Activated T-cell treated with anti-CD3 and anti-CD28 coated beads, Interleukin-2, amount 50 U/mL, for 72 hours (primary cell): Measurements from ENCODE around the gene BRSK2. TPM values are rescaled to one million over a fixed set of nuclear protein-coding genes. Genes with fewer than 3 reads are reported as not detected.

ENCODE experiments used
- ATAC-seq, 2 donors: fragments of 150-1000 bp; cut with Tn5 transposase; replicated peaks in 1 of 2; 2 replicates each; pipeline ENCODE4 v1.10.0; 2021; ENCODE audit warnings: moderate library complexity in 2 of 2, mild to moderate bottlenecking in 1 of 2
- DNase-seq, 2 donors: peaks; one replicate each; pipeline ENCODE4 v3.0.0; 2021 to 2022; ENCODE audit warnings: mixed read lengths in 1 of 2
- H3K27ac Mint-ChIP-seq: one replicate; pipeline ENCODE4 v1.8.0; 2022; ENCODE audit warnings: mild to moderate bottlenecking, moderate library complexity, mixed read lengths
- H3K27me3 Mint-ChIP-seq: one replicate; pipeline ENCODE4 v1.8.0; 2022; ENCODE audit warnings: low read depth, mixed read lengths
- H3K36me3 Mint-ChIP-seq, 2 donors: one replicate each; pipeline ENCODE4 v1.8.0; 2022; ENCODE audit warnings: mixed read lengths in 2 of 2, mild to moderate bottlenecking in 1 of 2; ENCODE audit not compliant: insufficient read depth in 2 of 2
- H3K4me1 Mint-ChIP-seq: one replicate; pipeline ENCODE4 v1.8.0; 2022; ENCODE audit warnings: low read depth, mixed read lengths
- H3K4me3 Mint-ChIP-seq, 2 donors: one replicate each; pipeline ENCODE4 v1.8.0; 2022; ENCODE audit warnings: mild to moderate bottlenecking in 2 of 2, mixed read lengths in 2 of 2, moderate library complexity in 2 of 2
- H3K9me3 Mint-ChIP-seq, 2 donors: one replicate each; pipeline ENCODE4 v1.8.0; 2022; ENCODE audit warnings: mixed read lengths in 2 of 2
- total RNA-seq, 2 donors: library from RNA; stranded (reverse); gene quantifications; one replicate each; pipeline ENCODE4 v1.2.3, GENCODE V29; 2022

Gene BRSK2
- total RNA-seq, 2 donors from 2014 or later, result 0.51 to 0.84 TPM

- DNase-seq, result no peak
- Mint-ChIP-seq H3K4me3 (no peak overlapping the region), H3K36me3 (no peaks in the 10 kb centered on the region), H3K9me3 (no peaks in the 10 kb centered on the region), H3K4me1 (no peaks in the 10 kb centered on the region), H3K27me3 (no peaks in the 10 kb centered on the region), H3K27ac (no peak overlapping the region)
- ATAC-seq, result no peak
Measured at GRCh38 chr11:1437500-1437899, 47.8 kb downstream of the BRSK2 start.

GRCh38 chr11:1438261-1438966 is 48.7 kb downstream of the BRSK2 start:
- Mint-ChIP-seq H3K4me3 (no peak overlapping the region), H3K9me3 (no peaks in the 10 kb centered on the region), H3K4me1 (no peaks in the 10 kb centered on the region), H3K27ac (no peak overlapping the region), H3K36me3 (no peaks in the 10 kb centered on the region), H3K27me3 (no peaks in the 10 kb centered on the region)
- ATAC-seq, result no peak
- no peak for DNase-seq

- no peak for ATAC-seq
- no peak overlapping the region for H3K27ac Mint-ChIP-seq
- H3K9me3 Mint-ChIP-seq, result no peaks in the 10 kb centered on the region
- H3K4me1 Mint-ChIP-seq, result no peaks in the 10 kb centered on the region
- no peak overlapping the region for H3K4me3 Mint-ChIP-seq
- H3K27me3 Mint-ChIP-seq, result no peaks in the 10 kb centered on the region
- H3K36me3 Mint-ChIP-seq, result no peaks in the 10 kb centered on the region
- DNase-seq, result no peak
Measured at GRCh38 chr11:1438967-1439330, 49.2 kb downstream of the BRSK2 start.

GRCh38 chr11:1439341-1439740 is 49.6 kb downstream of the BRSK2 start:
- H3K27ac Mint-ChIP-seq, result no peak overlapping the region
- no peaks in the 10 kb centered on the region for H3K36me3 Mint-ChIP-seq
- H3K27me3 Mint-ChIP-seq, result no peaks in the 10 kb centered on the region
- ATAC-seq (no peak), DNase-seq (no peak)
- no peaks in the 10 kb centered on the region for H3K9me3 Mint-ChIP-seq
- no peak overlapping the region for H3K4me3 Mint-ChIP-seq
- H3K4me1 Mint-ChIP-seq, result no peaks in the 10 kb centered on the region

- Mint-ChIP-seq H3K4me1 (no peaks in the 10 kb centered on the region), H3K36me3 (no peaks in the 10 kb centered on the region), H3K27ac (no peak overlapping the region), H3K9me3 (no peaks in the 10 kb centered on the region), H3K4me3 (no peak overlapping the region), H3K27me3 (no peaks in the 10 kb centered on the region)
- DNase-seq, result no peak
- no peak for ATAC-seq
Measured at GRCh38 chr11:1440066-1440465, 50.3 kb downstream of the BRSK2 start.

GRCh38 chr11:1440496-1440895 is 50.8 kb downstream of the BRSK2 start:
- Mint-ChIP-seq H3K4me1 (no peaks in the 10 kb centered on the region), H3K27me3 (no peaks in the 10 kb centered on the region), H3K27ac (no peak overlapping the region), H3K9me3 (no peaks in the 10 kb centered on the region), H3K36me3 (no peaks in the 10 kb centered on the region), H3K4me3 (no peak overlapping the region)
- ATAC-seq (no peak), DNase-seq (no peak)

- Mint-ChIP-seq H3K4me1 (no peaks in the 10 kb centered on the region), H3K27ac (no peak overlapping the region), H3K9me3 (no peaks in the 10 kb centered on the region), H3K4me3 (no peak overlapping the region), H3K27me3 (no peaks in the 10 kb centered on the region), H3K36me3 (no peaks in the 10 kb centered on the region)
- ATAC-seq (no peak), DNase-seq (no peak)
Measured at GRCh38 chr11:1442163-1442562, 52.4 kb downstream of the BRSK2 start.

GRCh38 chr11:1442807-1443366 is 53.2 kb downstream of the BRSK2 start:
- no peaks in the 10 kb centered on the region for H3K4me1 Mint-ChIP-seq
- ATAC-seq (no peak), DNase-seq (no peak)
- no peak overlapping the region for H3K4me3 Mint-ChIP-seq
- no peaks in the 10 kb centered on the region for H3K27me3 Mint-ChIP-seq
- no peaks in the 10 kb centered on the region for H3K9me3 Mint-ChIP-seq
- H3K27ac Mint-ChIP-seq, result no peak overlapping the region
- H3K36me3 Mint-ChIP-seq, result no peaks in the 10 kb centered on the region

GRCh38 chr11:1443737-1444136 is 54.0 kb downstream of the BRSK2 start:
- no peaks in the 10 kb centered on the region for H3K4me1 Mint-ChIP-seq
- no peak overlapping the region for H3K4me3 Mint-ChIP-seq
- H3K36me3 Mint-ChIP-seq, result no peaks in the 10 kb centered on the region
- no peaks in the 10 kb centered on the region for H3K9me3 Mint-ChIP-seq
- no peak for DNase-seq
- no peaks in the 10 kb centered on the region for H3K27me3 Mint-ChIP-seq
- H3K27ac Mint-ChIP-seq, result no peak overlapping the region
- no peak for ATAC-seq

- Mint-ChIP-seq H3K36me3 (no peaks in the 10 kb centered on the region), H3K27me3 (no peaks in the 10 kb centered on the region), H3K9me3 (no peaks in the 10 kb centered on the region), H3K27ac (no peak overlapping the region), H3K4me3 (no peak overlapping the region), H3K4me1 (no peaks in the 10 kb centered on the region)
- DNase-seq (no peak), ATAC-seq (no peak)
Measured at GRCh38 chr11:1444321-1444720, 54.6 kb downstream of the BRSK2 start.

GRCh38 chr11:1444823-1445422 is 55.2 kb downstream of the BRSK2 start:
- no peaks in the 10 kb centered on the region for H3K9me3 Mint-ChIP-seq
- no peaks in the 10 kb centered on the region for H3K4me1 Mint-ChIP-seq
- ATAC-seq, result no peak

GRCh38 chr11:1445741-1446445 is 56.2 kb downstream of the BRSK2 start:
- H3K4me1 Mint-ChIP-seq, result no peaks in the 10 kb centered on the region
- H3K4me3 Mint-ChIP-seq, result no peak overlapping the region
- ATAC-seq (no peak), DNase-seq (no peak)
- no peaks in the 10 kb centered on the region for H3K27me3 Mint-ChIP-seq
- H3K36me3 Mint-ChIP-seq, result no peaks in the 10 kb centered on the region
- H3K27ac Mint-ChIP-seq, result no peak overlapping the region
- H3K9me3 Mint-ChIP-seq, result no peaks in the 10 kb centered on the region

More at GRCh38 chr11:1444823-1445422, 55.2 kb downstream of the BRSK2 start:
- Mint-ChIP-seq H3K27ac (no peak overlapping the region), H3K36me3 (no peaks in the 10 kb centered on the region), H3K4me3 (no peak overlapping the region), H3K27me3 (no peaks in the 10 kb centered on the region)
- DNase-seq, result no peak

- no peaks in the 10 kb centered on the region for H3K27me3 Mint-ChIP-seq
- H3K9me3 Mint-ChIP-seq, result no peaks in the 10 kb centered on the region
- H3K36me3 Mint-ChIP-seq, result no peaks in the 10 kb centered on the region
- H3K4me3 Mint-ChIP-seq, result no peak overlapping the region
- ATAC-seq, result no peak
- no peak overlapping the region for H3K27ac Mint-ChIP-seq
- no peak for DNase-seq
- H3K4me1 Mint-ChIP-seq, result no peaks in the 10 kb centered on the region
Measured at GRCh38 chr11:1446623-1447022, 56.9 kb downstream of the BRSK2 start.
